Stimulated activated CD8-positive, alpha-beta memory T cell treated with anti-CD3 and anti-CD28 coated beads, Interleukin-12 subunit alpha, Interleukin-12 subunit beta, amount 100 ng/mL, for 1 hour (primary cell): ENCODE data around the gene MYH7.
"Not testable (repeated sequence)": the region's sequence is repeated elsewhere in the genome, so short reads cannot be mapped to it uniquely, and the experiment has no call there.

Source experiments
- DNase-seq: peaks from one replicate; pipeline ENCODE4 v3.0.0-alpha.2; 2020; ENCODE audit warnings: low read depth

MYH7 gene

GRCh38 chr14:23406725-23407355, 28.6 kb downstream of the MYH7 start:
- no peak for DNase-seq

DNA sequence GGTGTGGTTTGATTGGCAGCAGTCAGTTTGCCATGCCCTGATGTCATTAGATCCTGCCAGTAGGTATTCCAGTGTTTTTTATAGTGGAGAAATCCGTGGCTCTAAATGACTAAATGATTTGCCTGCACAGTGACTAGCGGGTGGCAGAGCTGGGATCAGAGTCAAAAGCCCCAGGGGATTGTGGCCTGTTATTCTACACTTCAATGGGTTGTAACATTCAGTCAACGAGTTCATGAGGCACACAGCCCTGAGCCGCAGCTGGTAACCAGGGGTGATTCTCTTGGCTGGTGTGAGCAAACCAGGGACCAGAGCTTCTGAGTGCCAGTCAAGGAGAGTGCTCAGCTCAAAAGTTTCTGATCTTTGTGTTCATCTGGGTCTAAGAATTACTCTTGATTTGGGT, 29.2 kb downstream of the MYH7 start:
- no peak for DNase-seq

DNA sequence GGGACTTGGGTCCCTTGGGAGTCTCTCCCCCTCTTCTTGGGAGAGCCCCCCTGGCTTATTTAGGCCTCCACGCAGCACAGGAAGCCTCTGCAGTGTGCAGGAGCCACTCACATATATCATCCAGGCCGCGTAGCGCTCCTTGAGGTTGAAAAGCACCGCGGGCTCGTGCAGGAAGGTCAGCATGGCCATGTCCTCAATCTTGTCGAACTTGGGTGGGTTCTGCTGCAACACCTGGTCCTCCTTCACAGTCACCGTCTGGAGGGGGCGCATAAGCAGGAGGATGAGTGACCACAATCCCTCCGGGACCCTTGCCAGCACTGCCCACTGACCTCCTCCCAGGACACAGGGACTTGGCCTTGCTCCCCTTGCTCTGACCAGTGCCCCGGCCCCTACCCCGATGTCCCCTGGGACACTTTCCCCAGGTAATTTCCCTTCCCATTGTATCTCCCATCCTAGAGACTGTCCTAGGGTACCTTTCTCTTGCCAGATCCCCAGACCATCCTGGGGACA, 29.9 kb downstream of the MYH7 start:
- DNase-seq, result no peak

DNA sequence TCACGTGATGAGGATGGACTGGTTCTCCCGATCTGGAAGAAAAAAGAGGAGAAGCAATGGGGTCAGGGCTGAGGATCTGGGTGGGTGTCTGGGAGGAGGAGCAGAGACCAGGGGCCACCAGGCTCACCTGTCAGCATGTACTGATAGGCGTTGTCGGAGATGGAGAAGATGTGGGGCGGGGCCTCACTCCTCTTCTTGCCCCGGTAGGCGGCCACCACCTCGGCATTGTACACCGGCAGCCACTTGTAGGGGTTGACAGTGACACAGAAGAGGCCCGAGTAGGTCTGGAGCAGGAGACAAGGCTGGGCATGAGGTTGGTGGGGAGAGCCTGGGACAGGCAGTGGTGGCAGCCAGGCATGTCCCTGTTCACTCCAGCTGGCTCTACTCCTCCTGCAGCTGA, 30.4 kb downstream of the MYH7 start:
- DNase-seq, result no peak

GRCh38 chr14:23404331-23404900, 31.0 kb downstream of the MYH7 start:
- no peak for DNase-seq

DNA sequence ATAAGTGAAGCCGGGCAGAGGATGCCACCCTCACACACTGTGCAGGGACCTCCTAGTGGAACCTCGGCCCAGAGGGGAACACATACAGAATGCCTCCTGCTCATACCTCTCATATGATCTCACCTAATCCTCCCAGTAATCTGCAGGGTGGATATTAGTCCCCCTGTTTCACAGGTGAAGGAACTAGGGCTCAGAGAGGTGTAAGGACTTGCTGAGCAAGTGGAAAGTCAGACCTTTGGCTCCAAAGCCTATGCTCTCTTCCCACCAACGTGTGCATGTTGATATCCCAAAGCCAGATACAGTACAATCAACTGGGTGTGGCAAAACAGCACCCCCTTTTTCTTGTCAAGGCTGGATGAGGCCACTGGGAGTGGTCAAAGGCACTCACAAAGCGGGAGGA, 31.6 kb downstream of the MYH7 start:
- DNase-seq, result no peak

DNA sequence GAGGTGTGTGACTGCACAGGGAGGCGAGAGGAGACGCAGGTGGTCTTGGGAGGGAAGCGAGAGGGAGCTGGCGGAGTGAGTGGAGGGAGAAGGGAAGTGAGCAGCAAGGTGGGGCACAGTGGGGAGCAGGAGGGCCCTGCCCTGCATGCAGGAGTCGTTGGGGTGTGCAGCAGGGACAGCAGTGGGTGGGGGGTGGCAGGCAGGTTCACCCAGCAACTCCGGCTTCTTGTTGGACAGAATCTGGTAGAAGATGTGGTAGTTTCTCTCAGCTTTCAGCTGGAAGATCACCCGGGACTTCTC, 32.4 kb downstream of the MYH7 start:
- DNase-seq, result no peak

DNA sequence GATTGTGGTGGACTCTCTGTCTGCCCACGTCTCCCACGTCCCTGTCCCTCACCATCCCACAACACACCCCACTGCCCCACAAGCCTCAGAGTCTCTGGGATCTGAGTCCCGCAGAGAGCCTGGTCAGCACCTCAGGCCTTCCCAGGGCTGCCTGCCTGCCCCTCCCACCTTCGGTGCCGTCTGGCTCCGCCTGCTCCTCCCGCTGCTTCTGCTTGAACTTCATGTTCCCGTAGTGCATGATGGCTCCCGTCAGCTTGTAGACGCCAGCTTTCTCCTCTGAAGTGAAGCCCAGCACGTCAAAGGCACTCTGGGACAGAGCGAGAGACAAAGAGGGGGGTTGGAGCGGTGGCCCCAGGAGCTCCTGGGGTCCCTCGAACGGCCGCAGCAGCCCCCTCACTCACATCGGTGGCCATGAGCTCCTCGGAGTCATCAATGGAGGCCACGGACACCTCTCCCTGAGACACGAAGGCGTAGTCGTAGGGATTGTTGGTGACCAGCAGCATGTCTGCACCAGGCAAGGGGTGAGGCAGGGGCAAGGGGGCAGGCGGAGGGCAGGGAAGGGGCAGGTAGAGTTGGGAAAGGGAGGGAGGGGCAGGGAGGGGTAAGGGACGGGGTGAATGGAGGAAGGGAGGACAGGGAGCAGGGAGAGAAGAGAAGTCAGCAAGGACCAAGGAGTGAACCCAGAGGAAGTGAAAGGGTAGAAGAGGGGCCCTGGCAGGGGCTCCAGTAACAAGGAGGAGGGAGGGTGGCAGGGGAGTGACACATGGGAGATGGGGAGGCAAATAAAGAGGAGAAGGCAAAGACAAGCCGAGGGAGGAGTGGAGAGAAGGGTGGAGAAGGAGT, 32.9 kb downstream of the MYH7 start:
- no peak for DNase-seq

GRCh38 chr14:23401291-23401690, 34.2 kb downstream of the MYH7 start:
- DNase-seq, result no peak

DNA sequence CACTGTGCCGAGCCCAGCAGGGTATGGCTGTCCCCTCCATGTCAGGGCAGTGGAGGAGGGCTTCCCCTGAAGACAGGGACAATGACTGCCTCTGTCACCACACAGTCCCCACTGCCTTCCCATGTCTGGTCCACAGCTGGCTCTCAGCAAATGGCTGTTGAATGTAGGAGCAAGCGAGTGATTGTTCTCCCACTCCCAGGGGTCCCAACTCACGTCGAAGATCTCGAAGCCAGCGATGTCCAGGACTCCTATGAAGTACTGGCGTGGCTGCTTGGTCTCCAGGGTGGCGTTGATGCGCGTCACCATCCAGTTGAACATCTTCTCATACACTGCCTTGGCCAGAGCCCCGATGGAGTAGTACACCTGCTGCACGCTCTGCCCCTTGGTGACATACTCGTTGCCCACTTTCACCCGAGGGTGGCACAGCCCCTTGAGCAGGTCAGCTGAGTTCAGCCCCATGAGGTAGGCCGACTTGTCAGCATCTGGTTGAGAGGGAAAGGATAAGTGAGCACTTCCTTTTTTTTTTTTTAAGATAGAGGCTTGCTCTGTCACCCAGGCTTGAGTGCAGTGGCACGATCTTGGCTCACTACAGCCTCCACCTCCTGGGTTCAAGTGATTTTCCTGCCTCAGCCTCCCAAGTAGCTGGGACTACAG, 34.8 kb downstream of the MYH7 start:
- DNase-seq, result not testable (repeated sequence)

DNA sequence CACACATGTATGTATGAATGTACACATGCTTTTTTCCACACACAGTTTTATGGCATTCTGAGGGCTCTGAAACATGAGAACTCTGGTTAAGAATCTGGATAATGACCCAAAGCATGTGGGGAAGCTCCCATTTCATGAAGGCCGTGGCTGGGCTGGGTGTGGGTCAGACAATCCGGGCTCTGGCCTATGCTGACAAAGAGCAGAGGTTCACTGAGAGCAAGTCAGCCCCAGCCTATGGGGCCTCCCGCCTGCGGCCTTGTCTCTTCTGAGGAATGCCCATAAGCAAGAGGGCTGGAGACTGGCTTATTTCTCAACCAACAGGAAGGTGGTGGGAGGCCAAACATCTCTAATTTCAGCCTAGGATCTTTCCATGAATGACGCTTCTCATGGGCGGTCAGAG, 35.9 kb downstream of the MYH7 start:
- no peak for DNase-seq

DNA sequence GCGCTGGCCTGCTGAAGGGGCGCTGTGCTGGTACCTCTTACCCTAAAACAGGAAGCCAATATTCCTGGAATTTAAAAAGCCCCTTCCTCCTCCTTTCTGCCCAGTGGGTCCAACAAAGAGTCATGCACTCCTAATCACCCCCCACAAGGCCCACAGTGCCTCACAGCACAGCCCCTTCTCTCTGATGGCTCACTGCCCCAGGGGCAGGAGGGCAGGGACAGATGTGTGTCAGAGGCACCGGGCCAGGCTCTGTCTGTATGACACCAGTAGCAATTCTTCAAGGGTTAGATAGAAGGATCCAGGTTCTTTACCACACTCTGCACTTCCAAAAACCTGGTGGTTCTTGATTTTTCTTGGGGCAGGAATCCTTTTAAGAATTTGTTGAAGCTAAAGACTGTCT, 36.3 kb downstream of the MYH7 start:
- DNase-seq, result no peak

DNA sequence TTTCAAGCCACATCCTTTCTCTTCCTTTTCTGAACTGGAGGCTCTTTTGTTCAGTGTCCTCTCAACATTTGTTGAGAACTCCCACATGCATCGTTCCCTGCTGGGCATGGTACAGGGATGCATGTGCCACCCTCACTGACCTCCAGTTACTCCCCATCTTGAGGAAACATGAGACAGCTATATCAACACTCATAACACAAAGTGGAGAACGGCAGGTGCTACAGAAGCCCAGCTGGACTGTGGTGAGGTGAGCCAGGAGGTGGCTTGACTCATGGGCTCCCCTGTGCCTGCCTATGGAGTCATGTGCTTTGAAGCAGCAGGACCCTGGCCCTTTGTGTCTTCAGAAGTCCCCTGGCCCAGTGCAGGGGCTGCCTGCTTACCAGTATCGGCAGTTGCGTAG, 37.1 kb downstream of the MYH7 start:
- no peak for DNase-seq

DNA sequence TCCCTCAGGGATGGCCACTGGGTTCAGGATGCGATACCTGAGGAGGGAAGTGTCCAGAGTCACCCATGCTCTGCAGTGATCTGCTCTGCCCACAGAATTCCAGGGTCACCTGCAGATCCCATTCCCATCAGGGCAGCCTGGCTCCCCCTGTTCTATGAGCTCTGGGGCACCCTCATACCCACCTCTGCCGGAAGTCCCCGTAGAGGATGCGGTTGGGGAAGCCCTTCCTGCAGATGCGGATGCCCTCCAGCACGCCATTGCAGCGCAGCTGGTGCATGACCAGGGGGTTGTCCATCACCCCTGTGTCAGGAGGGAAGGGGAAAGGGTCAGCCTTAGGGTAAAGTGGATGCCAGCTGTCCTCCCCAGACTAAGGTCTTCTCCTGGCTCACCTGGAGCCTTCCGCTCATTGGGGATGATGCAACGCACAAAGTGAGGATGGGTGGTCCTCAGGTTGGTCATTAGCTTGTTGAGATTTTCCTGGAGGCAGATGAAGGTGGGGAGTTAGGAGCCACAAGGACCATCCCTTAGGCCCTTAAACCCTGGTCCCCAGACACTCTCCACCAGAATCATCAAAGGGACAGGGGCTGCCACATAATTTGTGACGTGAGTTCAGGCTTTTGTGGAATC, 38.6 kb downstream of the MYH7 start:
- DNase-seq, result no peak

DNA sequence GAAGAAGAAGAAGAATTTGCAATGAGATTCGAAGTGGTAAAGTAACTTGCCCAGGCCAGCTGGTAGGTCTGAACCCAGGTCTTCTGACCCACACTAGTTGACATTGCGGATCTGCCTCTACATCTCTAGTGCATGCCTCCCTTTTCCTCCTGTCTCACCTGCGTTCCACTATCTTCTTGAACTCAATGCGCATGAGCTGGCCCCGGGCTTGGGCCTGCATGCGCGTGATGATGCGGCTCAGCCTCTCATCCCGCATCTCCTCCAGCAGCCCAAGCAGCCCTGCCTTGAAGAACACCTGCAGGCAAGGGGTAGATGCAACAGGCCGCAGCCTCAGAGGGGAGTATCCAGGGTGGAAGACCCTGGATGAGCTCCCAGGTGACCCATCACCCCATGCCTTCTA, 39.3 kb downstream of the MYH7 start:
- no peak for DNase-seq

- no peak for DNase-seq
Measured at GRCh38 chr14:23392613-23393012, 42.8 kb downstream of the MYH7 start.

DNA sequence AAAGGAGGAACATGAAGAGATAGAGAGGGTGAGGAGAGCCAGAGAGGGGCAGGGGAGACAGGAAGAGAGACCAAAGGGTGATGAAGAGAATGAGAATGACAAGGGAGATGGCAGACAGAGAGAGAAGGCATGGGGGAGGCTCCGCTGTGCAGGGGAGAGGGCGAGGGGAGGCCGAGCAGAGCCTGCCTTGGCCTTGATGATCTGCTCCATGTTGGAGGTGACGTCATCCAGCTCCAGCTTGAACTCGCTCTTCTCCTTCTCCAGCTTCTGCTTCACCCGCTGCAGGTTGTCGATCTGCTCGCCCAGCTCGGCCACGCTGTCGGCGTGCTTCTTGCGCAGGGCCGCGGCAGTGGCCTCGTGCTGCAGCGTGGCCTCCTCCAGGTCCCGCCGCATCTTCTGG, 45.6 kb downstream of the MYH7 start:
- DNase-seq, result not testable (repeated sequence)

DNA sequence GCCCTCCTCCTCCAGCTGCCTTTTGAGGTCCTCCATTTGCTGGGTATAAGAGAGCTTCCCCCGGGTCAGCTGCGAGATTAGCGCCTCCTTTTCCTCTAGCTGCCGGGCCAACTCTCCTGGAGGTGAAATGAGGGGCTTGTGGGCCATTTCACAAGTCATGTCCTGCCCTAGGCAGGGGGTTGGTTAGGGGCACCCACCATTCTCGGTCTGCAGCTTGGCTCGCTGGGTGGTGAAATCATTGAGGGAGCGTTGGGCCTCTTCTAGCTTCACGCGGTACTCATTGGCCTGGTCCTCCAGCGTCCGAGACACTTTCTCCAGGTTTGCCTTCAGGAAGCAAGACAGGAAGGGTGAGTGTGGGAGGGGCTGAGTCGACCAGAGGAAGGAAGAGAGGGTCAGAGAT, 46.1 kb downstream of the MYH7 start:
- DNase-seq, result no peak

DNA sequence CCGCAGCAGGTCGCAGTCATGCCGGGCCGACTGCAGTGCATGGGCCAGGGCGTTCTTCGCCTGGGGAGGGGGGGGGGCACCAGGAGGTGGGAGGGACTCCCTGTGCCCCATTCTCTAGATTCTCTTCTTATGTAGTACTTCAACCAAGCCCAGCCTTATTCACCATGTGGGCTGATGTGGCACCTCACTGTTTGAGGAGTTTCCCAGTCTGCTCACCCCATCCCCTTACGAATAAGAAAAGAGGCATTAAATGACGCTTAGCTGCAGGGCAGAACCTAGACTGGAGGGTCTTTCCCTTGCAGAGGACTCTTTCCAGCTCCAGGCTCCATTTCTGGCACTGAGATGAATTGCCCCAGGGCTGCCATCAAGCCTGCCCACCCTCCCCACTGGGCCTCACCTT, 46.5 kb downstream of the MYH7 start:
- DNase-seq, result no peak

- DNase-seq, result no peak
Measured at GRCh38 chr14:23387916-23388882, 47.3 kb downstream of the MYH7 start.

DNA sequence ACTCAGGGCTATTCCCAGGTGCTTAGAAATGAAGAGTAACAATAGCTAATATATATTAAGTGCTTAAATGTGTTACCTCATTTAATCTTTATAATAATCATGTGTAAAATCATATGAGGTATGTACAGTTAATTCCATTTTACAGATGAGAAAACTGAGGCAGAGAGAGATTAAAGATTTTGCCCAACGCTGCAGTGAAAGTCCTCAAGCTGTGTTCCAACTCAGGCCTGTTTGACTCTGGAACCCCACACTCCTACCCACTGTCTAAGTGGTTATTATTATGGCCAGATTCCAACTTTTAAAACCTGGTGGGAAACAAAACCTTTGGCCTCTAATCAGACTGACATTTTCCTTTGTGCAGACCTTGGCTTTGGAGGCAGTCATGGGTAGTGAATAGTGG, 48.5 kb downstream of the MYH7 start:
- DNase-seq, result no peak
